Measurements from ENCODE around the gene GDPD3. TPM values are rescaled to one million over a fixed set of nuclear protein-coding genes. Genes with fewer than 3 reads are reported as not detected.

GDPD3 gene
- total RNA-seq, 2 experiments from 2014 or later: 5.2 to 6.4 TPM

- CTCF ChIA-PET: interaction anchor here (0.8 kb wide), 1 partner anchor 17 kb away, joined by 3 read pairs; no protein-coding TSS in a partner anchor
- DNase-seq: peak in 7 of 14 experiments; percentile 18 to 54 (median 37)
Observed at GRCh38 chr16:30095166-30096078, 17.9 kb downstream of the GDPD3 start.

GRCh38 chr16:30094541-30095165 is 18.7 kb downstream of the GDPD3 start:
- Histone ChIP-seq H3K36me3 (ENCODE audit: insufficient read depth, low read length) (peaks cover 21% of the 10 kb centered on the region), H3K4me3 (ENCODE audit: low read length) (peak overlapping the region; percentile 85), H3K4me1 (ENCODE audit: insufficient read depth, low read length) (peaks cover 66% of the 10 kb centered on the region), H3K9me3 (ENCODE audit: control insufficient read depth in 1 of 2, insufficient read depth in 1 of 2, low read length in 2 of 2) (peaks cover 24 to 25% of the 10 kb centered on the region in 2 experiments), H3K27ac (ENCODE audit: low read depth in 1 of 2, low read length in 2 of 2) (peak overlapping the region; percentile 78 to 87), H3K27me3 (ENCODE audit: control insufficient read depth in 1 of 2, insufficient read depth in 2 of 2, low read length in 2 of 2) (no peaks in the 10 kb centered on the region)
- Mint-ChIP-seq H3K36me3 (ENCODE audit: low read depth) (peaks cover 64% of the 10 kb centered on the region), H3K9me3 (peaks cover 13% of the 10 kb centered on the region), H3K27ac (peak overlapping the region; percentile 95), H3K4me1 (ENCODE audit: low read depth) (peaks cover 45% of the 10 kb centered on the region), H3K27me3 (no peaks in the 10 kb centered on the region), H3K4me3 (peak overlapping the region; percentile 93)
- ChIA-PET POLR2A (interaction anchor here (1.5 to 7.9 kb wide), 3 partner anchors 29 to 276 kb away, joined by 3 to 163 read pairs (median 118); partner anchors contain the start of genes ALDOA and CORO1A), CTCF (interaction anchor here (0.8 kb wide), 1 partner anchor 17 kb away, joined by 3 read pairs; no protein-coding TSS in a partner anchor)
- intact Hi-C loops (cut with DNase I, micrococcal nuclease): loop anchor here in 1 of 2 experiments (10.0 kb wide), 1 partner anchor 320 kb away; no protein-coding TSS in a partner anchor
- ATAC-seq (ENCODE audit: poor library complexity): no peak
- DNase-seq: no peak
- TF ChIP-seq CTCF (IDR thresholded peaks at IDR 0.05): no peak

More at GRCh38 chr16:30095166-30096078, 17.9 kb downstream of the GDPD3 start:
- Histone ChIP-seq H3K4me1 (ENCODE audit: insufficient read depth, low read length) (peaks cover 59% of the 10 kb centered on the region), H3K27ac (ENCODE audit: low read depth in 1 of 2, low read length in 2 of 2) (peak overlapping the region; percentile 78 to 87), H3K36me3 (ENCODE audit: insufficient read depth, low read length) (peaks cover 21% of the 10 kb centered on the region), H3K4me3 (ENCODE audit: low read length) (peak overlapping the region; percentile 85), H3K9me3 (ENCODE audit: control insufficient read depth in 1 of 2, insufficient read depth in 1 of 2, low read length in 2 of 2) (peaks cover 25 to 26% of the 10 kb centered on the region in 2 experiments), H3K27me3 (ENCODE audit: control insufficient read depth in 1 of 2, insufficient read depth in 2 of 2, low read length in 2 of 2) (no peaks in the 10 kb centered on the region)
- Mint-ChIP-seq H3K4me1 (ENCODE audit: low read depth) (peaks cover 38% of the 10 kb centered on the region), H3K27ac (peak overlapping the region; percentile 95), H3K27me3 (no peaks in the 10 kb centered on the region), H3K36me3 (ENCODE audit: low read depth) (peaks cover 60% of the 10 kb centered on the region), H3K4me3 (peak overlapping the region; percentile 93), H3K9me3 (peaks cover 13% of the 10 kb centered on the region)
- peak; percentile 1 for ATAC-seq (ENCODE audit: poor library complexity)
- POLR2A ChIA-PET: interaction anchor here (0.6 to 7.9 kb wide), 7 partner anchors 17 to 276 kb away, joined by 3 to 163 read pairs (median 3); partner anchors contain the start of genes ALDOA, CORO1A and GDPD3
- no peak for TF ChIP-seq CTCF (IDR thresholded peaks at IDR 0.05)
- intact Hi-C loops (cut with DNase I, micrococcal nuclease): loop anchor here in 1 of 2 experiments (2.0 to 10.0 kb wide), 2 partner anchors 25 to 319 kb away; no protein-coding TSS in a partner anchor

All from CD4-positive, alpha-beta T cell (primary cell).